Measurements from ENCODE around the gene ZFYVE26. TPM values are rescaled to one million over a fixed set of nuclear protein-coding genes. Genes with fewer than 3 reads are reported as not detected.
"Not testable (repeated sequence)": the region's sequence is repeated elsewhere in the genome, so short reads cannot be mapped to it uniquely, and the experiment has no call there.

ZFYVE26 gene
- total RNA-seq, 4 donors from 2014 or later, result 14.3 to 45.9 (median 28.2) TPM

DNA sequence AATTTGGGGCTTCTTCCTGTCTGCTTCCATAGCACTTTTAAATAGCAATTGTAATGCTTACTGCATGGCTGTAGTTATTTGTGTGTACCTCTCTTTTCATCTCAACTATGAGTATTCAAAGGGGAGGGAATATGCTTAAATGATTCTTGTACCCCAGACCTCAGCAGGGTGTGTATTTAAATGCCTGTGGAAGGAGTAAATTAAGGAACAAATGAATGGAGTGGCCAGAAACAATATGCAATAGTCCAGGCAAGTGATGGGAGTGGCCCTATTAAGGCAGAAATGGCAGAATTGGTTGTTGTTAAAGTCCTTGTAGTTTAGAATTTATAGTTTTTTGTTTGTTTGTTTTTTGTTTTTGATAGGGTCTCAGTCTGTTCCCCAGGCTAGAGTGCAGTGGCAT is 4.7 kb upstream of the ZFYVE26 start:
- intact Hi-C loops (cut with DNase I; ENCODE audit: low total_unique reads), result no loop called here
- DNase-seq, result no peak
- Histone ChIP-seq H3K36me3 (no peaks in the 10 kb centered on the region), H3K27me3 (no peaks in the 10 kb centered on the region), H3K4me1 (no peaks in the 10 kb centered on the region), H3K27ac (no peak overlapping the region), H3K9me3 (no peaks in the 10 kb centered on the region), H3K4me3 (no peak overlapping the region)
- TF ChIP-seq, protein P1, sequence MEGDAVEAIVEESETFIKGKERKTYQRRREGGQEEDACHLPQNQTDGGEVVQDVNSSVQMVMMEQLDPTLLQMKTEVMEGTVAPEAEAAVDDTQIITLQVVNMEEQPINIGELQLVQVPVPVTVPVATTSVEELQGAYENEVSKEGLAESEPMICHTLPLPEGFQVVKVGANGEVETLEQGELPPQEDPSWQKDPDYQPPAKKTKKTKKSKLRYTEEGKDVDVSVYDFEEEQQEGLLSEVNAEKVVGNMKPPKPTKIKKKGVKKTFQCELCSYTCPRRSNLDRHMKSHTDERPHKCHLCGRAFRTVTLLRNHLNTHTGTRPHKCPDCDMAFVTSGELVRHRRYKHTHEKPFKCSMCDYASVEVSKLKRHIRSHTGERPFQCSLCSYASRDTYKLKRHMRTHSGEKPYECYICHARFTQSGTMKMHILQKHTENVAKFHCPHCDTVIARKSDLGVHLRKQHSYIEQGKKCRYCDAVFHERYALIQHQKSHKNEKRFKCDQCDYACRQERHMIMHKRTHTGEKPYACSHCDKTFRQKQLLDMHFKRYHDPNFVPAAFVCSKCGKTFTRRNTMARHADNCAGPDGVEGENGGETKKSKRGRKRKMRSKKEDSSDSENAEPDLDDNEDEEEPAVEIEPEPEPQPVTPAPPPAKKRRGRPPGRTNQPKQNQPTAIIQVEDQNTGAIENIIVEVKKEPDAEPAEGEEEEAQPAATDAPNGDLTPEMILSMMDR (IDR thresholded peaks at IDR 0.05), result no peak
- no peak for TF ChIP-seq POLR2A (IDR thresholded peaks at IDR 0.05)

GRCh38 chr14:67820428-67820971 is 4.1 kb upstream of the ZFYVE26 start:
- peak overlapping the region in 1 of 2 donors; percentile 68 for H3K27ac ChIP-seq
- intact Hi-C loops (cut with DNase I; ENCODE audit: low total_unique reads), result no loop called here
- H3K36me3 ChIP-seq, result no peaks in the 10 kb centered on the region
- no peak for DNase-seq
- no peak for TF ChIP-seq POLR2A (IDR thresholded peaks at IDR 0.05)
- TF ChIP-seq, protein P1 (IDR thresholded peaks at IDR 0.05), result no peak
- H3K4me3 ChIP-seq, result peak overlapping the region; percentile 81 to 86
- no peaks in the 10 kb centered on the region for H3K27me3 ChIP-seq
- peaks cover 0 to 1% of the 10 kb centered on the region in 2 donors for H3K4me1 ChIP-seq
- H3K9me3 ChIP-seq, result no peaks in the 10 kb centered on the region

GRCh38 chr14:67819563-67820421 is 3.4 kb upstream of the ZFYVE26 start, which contains the start of gene RAD51B:
Gene RAD51B, plus strand, starts transcription at chr14:67819779.
- peak within 1 kb of the TSS; percentile 81 to 86 for H3K4me3 ChIP-seq
- TF ChIP-seq POLR2A (IDR thresholded peaks at IDR 0.05), result no peak
- TF ChIP-seq, protein P1 (IDR thresholded peaks at IDR 0.05), result no peak
- H3K27me3 ChIP-seq, result no peaks in the 10 kb centered on the region
- no peaks in the 10 kb centered on the region for H3K9me3 ChIP-seq
- DNase-seq, result peak; percentile 85 to 86
- peaks cover 0 to 6% of the 10 kb centered on the region in 2 donors for H3K4me1 ChIP-seq
- peak within 1 kb of the TSS; percentile 68 to 76 for H3K27ac ChIP-seq
- H3K36me3 ChIP-seq, result no peaks in the 10 kb centered on the region
- intact Hi-C loops (cut with DNase I; ENCODE audit: low total_unique reads), result no loop called here

DNA sequence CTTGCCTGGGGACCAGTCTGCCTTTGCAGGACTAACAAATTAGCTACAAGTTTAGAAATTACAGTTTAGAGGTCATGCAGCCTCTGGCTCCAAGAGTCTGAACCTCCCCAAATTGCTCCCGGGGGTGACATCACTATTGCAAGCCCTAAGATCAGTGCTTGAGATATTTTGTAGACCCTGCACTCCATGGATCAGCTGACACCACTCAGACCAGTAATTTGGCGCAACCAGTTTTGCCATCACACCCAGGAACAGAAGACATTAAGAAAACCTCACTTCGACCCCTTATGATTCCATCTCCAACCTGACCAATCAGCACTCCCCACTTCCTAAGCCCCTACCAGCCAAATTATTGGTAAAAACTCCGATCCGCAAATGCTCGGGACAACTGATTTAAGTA is 2.1 kb upstream of the ZFYVE26 start:
- not testable (repeated sequence) for H3K4me1 ChIP-seq, H3K36me3 ChIP-seq

DNA sequence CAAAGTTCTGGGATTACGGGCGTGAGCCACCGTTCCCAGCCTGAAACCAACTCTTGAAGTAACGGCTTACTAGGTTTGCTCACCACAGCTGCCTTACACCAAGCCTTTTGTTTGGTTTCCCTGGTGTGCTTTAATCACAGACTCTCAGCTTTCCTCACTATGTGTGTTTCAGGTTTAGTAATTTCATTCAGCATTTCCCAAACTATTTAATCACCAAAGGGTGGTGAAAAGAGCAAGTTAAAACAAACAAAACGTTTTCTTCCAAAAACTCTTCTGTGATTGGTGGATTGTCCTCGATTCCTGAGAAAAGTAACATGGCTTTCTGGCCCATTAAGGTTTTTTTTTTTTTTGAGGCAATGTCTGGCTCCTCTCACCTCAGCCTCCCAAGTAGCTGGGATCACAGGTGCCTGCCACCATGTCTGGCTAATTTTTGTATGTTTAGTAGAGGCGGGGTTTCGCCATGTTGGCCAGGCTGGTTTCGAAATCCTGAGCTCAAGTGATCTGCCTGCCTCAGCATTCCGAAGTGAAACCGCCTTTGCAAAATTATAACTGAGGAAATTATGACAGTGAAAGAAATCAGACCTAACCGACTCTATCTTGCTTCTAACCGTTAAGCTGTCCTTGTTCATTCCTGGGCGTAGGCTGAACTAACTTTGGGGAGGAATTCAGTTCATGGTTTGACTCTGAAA is 1.5 kb upstream of the ZFYVE26 start:
- no peak for DNase-seq
- H3K9me3 ChIP-seq, result no peaks in the 10 kb centered on the region
- no peak overlapping the region for H3K27ac ChIP-seq
- TF ChIP-seq, protein P1 (IDR thresholded peaks at IDR 0.05), result no peak
- no peak for TF ChIP-seq POLR2A (IDR thresholded peaks at IDR 0.05)
- no peaks in the 10 kb centered on the region for H3K27me3 ChIP-seq
- no peak overlapping the region for H3K4me3 ChIP-seq
- H3K4me1 ChIP-seq, result peaks cover 0 to 6% of the 10 kb centered on the region in 2 donors
- intact Hi-C loops (cut with DNase I; ENCODE audit: low total_unique reads), result no loop called here
- no peaks in the 10 kb centered on the region for H3K36me3 ChIP-seq

More for the DNA sequence above, 2.1 kb upstream of the ZFYVE26 start:
- H3K9me3 ChIP-seq; H3K27ac ChIP-seq; H3K4me3 ChIP-seq; intact Hi-C loops (cut with DNase I; ENCODE audit: low total_unique reads); DNase-seq; H3K27me3 ChIP-seq: not testable (repeated sequence)

All from uterus (tissue), 4 donors.